HEK293T (cell line): Measurements from ENCODE around the gene PDCD1LG2.

Experiments used
- CTCF ChIA-PET: fragments of 350-600 bp; formaldehyde crosslinking; extraction: SDS; loops from one replicate; lab custom pipeline; 2021; ENCODE audit warnings: antibody characterized with exemption, inconsistent platforms; lab: Yijun Ruan, JAX
- POLR2A ChIA-PET: fragments of 350-600 bp; formaldehyde crosslinking; extraction: SDS; loops from one replicate; lab custom pipeline; 2020; ENCODE audit warnings: antibody characterized with exemption, inconsistent platforms; lab: Yijun Ruan, JAX
- DNase-seq: peaks from one replicate; pipeline ENCODE4 v3.0.0; 2012; ENCODE audit warnings: mixed read lengths; ENCODE audit errors: extremely low spot score
- ARNT ChIP-seq: fragments of 450-650 bp; IDR thresholded peaks from 2 replicates; pipeline ENCODE4 v1.6.1; 2017; ENCODE audit warnings: mild to moderate bottlenecking
- BHLHE40 ChIP-seq: fragments of 450-650 bp; IDR thresholded peaks from 2 replicates; pipeline ENCODE4 v1.6.1; 2016; ENCODE audit warnings: mild to moderate bottlenecking, moderate library complexity, borderline replicate concordance
- CTBP1 ChIP-seq: fragments of 450-650 bp; IDR thresholded peaks from 2 replicates; pipeline ENCODE4 v1.6.1; 2016; ENCODE audit warnings: borderline replicate concordance
- ELF4 ChIP-seq: fragments of 450-650 bp; IDR thresholded peaks from 2 replicates; pipeline ENCODE4 v1.6.1; 2017; ENCODE audit warnings: antibody characterized with exemption
- FOXA1 ChIP-seq: fragments of 450-650 bp; IDR thresholded peaks from 2 replicates; pipeline ENCODE4 v1.6.1; 2016; ENCODE audit warnings: mild to moderate bottlenecking
- FOXK2 ChIP-seq: fragments of 450-650 bp; IDR thresholded peaks from 2 replicates; pipeline ENCODE4 v1.6.1; 2016; ENCODE audit warnings: mild to moderate bottlenecking
- FOXM1 ChIP-seq: fragments of 450-650 bp; IDR thresholded peaks from 2 replicates; pipeline ENCODE4 v1.6.1; 2017; ENCODE audit warnings: mild to moderate bottlenecking, borderline replicate concordance
- HDGF ChIP-seq: fragments of 450-650 bp; IDR thresholded peaks from 2 replicates; pipeline ENCODE4 v1.6.1; 2017; ENCODE audit warnings: antibody characterized with exemption, borderline replicate concordance
- L3MBTL2 ChIP-seq: fragments of 450-650 bp; conservative IDR thresholded peaks from 2 replicates; pipeline ENCODE4 v1.6.1; 2016; ENCODE audit warnings: mild to moderate bottlenecking
- LEF1 ChIP-seq: fragments of 450-650 bp; IDR thresholded peaks from 2 replicates; pipeline ENCODE4 v1.6.1; 2017; ENCODE audit warnings: mild to moderate bottlenecking, borderline replicate concordance
- NFRKB ChIP-seq: fragments of 450-650 bp; IDR thresholded peaks from 2 replicates; pipeline ENCODE4 v1.6.1; 2016; ENCODE audit warnings: mild to moderate bottlenecking, moderate library complexity
- SP1 ChIP-seq: fragments of 450-650 bp; IDR thresholded peaks from 2 replicates; pipeline ENCODE4 v1.6.1; 2017
- SUZ12 ChIP-seq: fragments of 450-650 bp; IDR thresholded peaks from 2 replicates; pipeline ENCODE4 v1.6.1; 2016; ENCODE audit warnings: mild to moderate bottlenecking
- TARDBP ChIP-seq: fragments of 450-650 bp; IDR thresholded peaks from 2 replicates; pipeline ENCODE4 v1.6.1; 2016
- ZNF384 ChIP-seq: fragments of 450-650 bp; IDR thresholded peaks from 2 replicates; pipeline ENCODE4 v1.6.1; 2016
- TF ChIP-seq, protein P1 (sequence below): fragments of 450-650 bp; IDR thresholded peaks from 2 replicates; pipeline ENCODE4 v1.6.1; 2016

PDCD1LG2 gene

DNA sequence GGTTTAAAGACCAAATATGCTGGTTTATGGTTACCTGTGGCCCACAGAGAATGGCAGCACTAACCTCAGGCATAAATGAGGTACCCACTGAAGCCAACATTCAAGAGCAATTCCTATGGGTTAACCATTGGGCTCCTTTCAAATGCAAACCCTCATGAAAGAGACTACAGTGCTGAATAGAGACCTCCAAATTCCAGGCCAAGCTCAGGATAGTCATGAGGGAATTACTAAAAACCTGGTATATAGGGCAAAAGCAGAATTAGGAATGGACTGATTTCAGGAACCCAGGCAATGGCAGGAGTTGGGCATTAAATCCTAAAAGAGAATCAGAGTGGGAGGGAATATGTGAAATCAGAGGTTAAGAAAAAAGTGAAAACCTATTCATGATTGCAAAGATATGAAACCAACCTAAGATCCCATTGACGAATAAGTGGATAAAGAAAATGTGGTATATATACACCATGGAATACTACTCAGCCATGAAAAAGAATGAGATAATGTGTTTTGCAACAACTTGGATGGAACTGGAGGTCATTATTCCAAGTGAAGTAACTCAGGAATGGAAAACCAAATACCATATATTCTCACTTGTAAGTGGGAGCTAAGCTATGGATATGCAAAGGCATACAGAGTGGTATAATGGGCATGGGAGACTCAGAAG, 51.6 kb downstream of the PDCD1LG2 start:
- TF ChIP-seq FOXK2 (no peak), ZNF384 (no peak), FOXM1 (no peak), FOXA1 (no peak), HDGF (no peak), SUZ12 (no peak), L3MBTL2 (no peak), ARNT (no peak)
- TF ChIP-seq, protein P1, sequence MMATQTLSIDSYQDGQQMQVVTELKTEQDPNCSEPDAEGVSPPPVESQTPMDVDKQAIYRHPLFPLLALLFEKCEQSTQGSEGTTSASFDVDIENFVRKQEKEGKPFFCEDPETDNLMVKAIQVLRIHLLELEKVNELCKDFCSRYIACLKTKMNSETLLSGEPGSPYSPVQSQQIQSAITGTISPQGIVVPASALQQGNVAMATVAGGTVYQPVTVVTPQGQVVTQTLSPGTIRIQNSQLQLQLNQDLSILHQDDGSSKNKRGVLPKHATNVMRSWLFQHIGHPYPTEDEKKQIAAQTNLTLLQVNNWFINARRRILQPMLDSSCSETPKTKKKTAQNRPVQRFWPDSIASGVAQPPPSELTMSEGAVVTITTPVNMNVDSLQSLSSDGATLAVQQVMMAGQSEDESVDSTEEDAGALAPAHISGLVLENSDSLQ, result no peak
- ChIA-PET POLR2A (no interaction called here), CTCF (no interaction called here)
- DNase-seq, result no peak

DNA sequence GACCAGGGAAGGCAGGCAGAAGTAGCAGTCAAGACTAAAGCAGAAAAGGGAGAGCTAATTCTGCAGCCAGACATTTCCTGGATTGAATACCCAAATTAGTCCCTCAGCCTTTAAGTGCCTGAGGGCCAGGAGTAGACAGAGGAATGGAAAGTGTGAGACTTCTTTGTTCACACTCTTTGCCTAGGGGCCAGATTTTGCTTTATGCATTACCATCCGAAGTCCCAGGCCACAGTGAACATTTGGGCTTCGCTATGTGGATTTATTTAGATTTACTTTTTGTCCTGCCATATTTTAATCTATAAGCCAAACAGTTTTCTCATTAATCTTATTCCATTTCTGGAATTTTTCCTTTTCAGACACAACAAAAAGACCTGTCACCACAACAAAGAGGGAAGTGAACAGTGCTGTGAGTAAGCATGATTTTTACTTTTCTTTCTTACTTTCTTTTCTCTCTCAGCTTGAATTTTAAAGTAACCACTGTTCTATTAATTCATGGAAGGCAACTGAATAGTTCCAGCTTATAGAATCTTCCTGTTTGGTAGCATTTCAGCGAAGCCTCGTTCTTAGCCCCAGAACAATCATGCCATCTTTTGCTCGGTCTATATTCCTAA, 52.6 kb downstream of the PDCD1LG2 start:
- POLR2A ChIA-PET, result no interaction called here
- no peak for DNase-seq
- TF ChIP-seq FOXA1, result no peak
- TF ChIP-seq L3MBTL2, result no peak
- TF ChIP-seq FOXK2, result no peak
- TF ChIP-seq ZNF384, result no peak
- TF ChIP-seq ARNT, result no peak
- no peak for TF ChIP-seq BHLHE40
- no peak for TF ChIP-seq NFRKB
- TF ChIP-seq, protein P1, result no peak
- no peak for TF ChIP-seq ELF4
- no peak for TF ChIP-seq LEF1
- CTCF ChIA-PET, result no interaction called here

DNA sequence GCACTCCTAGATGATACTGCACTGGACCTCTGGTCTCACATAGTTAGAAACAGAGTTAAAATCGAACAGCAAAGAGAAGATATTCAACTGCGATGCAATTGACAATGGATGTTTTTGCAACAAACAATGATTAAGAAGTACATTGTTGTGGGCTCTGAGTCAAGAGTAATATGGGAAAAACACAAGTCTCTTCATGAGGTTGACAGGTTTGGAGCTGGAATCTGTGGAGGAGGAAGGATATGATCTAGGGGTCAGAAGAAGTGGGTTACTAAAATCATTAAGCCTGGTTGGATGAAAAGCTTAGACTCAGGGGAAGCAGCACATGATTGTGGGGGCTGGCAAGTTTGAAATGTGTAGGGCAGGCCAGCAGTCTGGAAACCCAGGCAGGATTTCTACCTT, 53.1 kb downstream of the PDCD1LG2 start:
- TF ChIP-seq HDGF (no peak), ARNT (no peak), SUZ12 (no peak), FOXA1 (no peak), LEF1 (no peak), ZNF384 (no peak), BHLHE40 (no peak), FOXM1 (no peak), CTBP1 (no peak), NFRKB (no peak), ELF4 (no peak), SP1 (no peak), FOXK2 (no peak), L3MBTL2 (no peak), TARDBP (no peak)
- TF ChIP-seq, protein P1, result no peak
- DNase-seq, result no peak
- POLR2A ChIA-PET, result no interaction called here
- CTCF ChIA-PET, result no interaction called here

DNA sequence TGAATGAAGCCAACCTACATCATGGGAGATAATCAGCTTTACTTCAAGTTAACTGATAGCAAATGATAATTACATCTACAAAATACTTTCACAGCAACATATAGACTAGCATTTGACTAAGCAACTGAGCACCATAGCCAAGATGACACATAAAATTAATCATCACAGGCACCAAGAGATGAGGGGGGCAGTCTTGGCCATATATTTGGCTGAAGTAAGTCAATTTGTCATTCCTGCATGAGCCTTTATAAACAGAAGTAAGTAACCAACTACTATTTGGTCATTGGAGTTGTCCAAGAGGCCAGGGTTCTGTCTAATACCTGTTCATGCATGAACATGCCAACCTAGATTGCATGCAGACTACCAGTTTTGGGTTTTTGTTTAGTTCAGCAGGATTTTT, 53.6 kb downstream of the PDCD1LG2 start:
- DNase-seq, result no peak
- TF ChIP-seq, protein P1, result no peak
- no peak for TF ChIP-seq SP1
- TF ChIP-seq CTBP1, result no peak
- no peak for TF ChIP-seq FOXM1
- ChIA-PET POLR2A (no interaction called here), CTCF (no interaction called here)

DNA sequence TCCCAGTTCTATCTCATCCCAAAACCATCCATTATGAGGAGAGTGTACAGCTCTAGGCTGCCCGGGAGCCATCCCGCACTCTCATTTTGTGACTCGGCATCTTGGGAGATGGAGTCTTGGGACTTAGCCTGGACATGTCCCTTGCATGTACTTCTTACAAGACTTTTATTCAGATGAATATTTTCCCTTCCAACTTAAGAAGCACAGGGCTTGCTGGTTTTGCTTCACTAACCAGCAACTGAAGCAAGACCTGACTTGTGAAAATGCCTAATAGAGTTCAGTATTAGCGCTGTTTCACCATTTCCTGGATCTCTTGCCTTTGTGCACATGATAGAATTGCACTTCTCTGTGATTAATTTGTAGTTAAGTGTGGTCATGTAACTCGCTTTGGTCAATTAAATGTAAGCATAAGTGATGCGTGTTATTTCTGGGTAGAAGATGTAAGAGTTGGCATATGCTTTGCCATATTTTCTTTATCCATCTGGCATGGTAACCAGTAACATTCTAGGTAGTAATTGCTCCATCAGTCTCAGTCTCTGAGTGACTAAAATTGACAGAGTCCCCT, 55.8 kb downstream of the PDCD1LG2 start:
- ChIA-PET CTCF (no interaction called here), POLR2A (no interaction called here)
- no peak for TF ChIP-seq SP1
- no peak for DNase-seq

DNA sequence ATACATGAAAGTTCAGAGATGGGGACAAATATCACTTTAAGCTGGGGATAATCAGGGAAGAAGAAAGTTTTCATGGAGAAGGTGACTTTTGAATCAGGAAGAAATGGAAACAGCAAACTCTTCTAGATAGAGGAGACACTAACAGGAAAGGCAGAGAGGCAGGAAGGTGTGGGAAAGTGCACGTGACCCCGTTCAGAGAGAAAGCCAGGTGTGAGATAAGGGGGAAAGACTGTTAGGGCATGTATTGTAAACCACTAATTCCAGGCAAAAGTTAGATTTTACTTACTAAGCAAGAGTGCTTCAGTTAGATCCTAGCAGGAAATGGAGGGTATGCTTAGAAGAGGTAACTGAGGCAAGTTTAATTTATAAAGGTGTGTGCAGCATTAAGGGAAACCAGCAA, 58.5 kb downstream of the PDCD1LG2 start:
- no peak for DNase-seq
- CTCF ChIA-PET, result no interaction called here
- POLR2A ChIA-PET, result no interaction called here
- TF ChIP-seq SP1 (no peak), FOXK2 (no peak), FOXA1 (no peak), TARDBP (no peak), ELF4 (no peak), SUZ12 (no peak), CTBP1 (no peak), HDGF (no peak), BHLHE40 (no peak), NFRKB (no peak), LEF1 (no peak), ARNT (no peak), FOXM1 (no peak), L3MBTL2 (no peak)
